Activated gamma-delta T cell (primary cell): ENCODE data around the gene AMMECR1L.
A peak's percentile ranks its signal among the peaks of the same experiment; 100 is the strongest.
"Not testable (repeated sequence)": the region's sequence is repeated elsewhere in the genome, so short reads cannot be mapped to it uniquely, and the experiment has no call there.

Experiments used
- DNase-seq: peaks from one replicate; lab custom pipeline; 2025; lab: John Stamatoyannopoulos, UW
- total RNA-seq, 2 donors: gene quantifications; one replicate each; lab custom pipeline; 2026; lab: John Stamatoyannopoulos, UW

AMMECR1L gene
- total RNA-seq, result 57.5 to 64.6 reads per million in 2 donors

DNA sequence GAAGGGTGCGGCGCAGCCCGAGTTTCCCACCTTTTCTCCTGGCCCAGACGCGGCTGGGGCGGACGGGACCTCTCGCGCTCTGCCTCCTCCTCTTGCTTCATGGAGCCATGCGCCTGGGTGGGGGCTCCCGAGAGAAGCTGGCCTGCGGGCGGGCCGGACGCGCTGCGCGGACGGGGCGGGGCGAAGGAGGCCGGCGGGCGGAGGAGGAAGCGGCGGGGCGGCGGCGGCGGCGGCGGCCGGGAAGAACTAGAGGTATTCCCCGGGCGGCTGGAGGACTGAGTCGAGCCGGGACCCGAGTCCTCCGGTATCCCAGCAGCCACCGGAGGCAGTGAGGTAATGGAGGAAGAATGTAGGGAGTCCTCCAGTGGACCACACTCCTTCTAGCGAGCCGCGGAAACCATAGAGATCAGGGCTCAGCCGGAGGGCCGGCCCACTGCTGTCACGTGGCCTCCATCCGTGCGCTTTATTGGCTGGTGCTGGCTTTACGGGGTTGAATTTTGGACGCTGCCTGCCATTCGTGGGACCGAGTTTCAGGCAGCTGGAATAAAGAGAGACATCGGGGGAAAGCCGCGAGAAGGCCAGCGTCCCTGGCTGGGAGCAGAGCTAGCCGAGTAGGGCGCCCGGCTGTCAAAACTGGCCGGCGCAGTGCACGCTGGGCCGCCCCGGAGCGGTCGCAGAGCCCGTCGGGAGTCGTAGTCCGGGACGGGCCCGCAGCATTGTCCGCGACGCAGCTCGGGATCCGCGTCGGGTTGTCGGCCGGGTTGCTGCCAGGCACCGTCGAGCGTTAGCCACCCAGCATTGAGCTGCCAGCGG lies at the start of gene AMMECR1L:
AMMECR1L (minus strand) TSS at position 177 of the 813 bp plus-strand sequence. CDS start 11,722 bp downstream, outside the sequence.
- peak; percentile 64 for DNase-seq

DNA sequence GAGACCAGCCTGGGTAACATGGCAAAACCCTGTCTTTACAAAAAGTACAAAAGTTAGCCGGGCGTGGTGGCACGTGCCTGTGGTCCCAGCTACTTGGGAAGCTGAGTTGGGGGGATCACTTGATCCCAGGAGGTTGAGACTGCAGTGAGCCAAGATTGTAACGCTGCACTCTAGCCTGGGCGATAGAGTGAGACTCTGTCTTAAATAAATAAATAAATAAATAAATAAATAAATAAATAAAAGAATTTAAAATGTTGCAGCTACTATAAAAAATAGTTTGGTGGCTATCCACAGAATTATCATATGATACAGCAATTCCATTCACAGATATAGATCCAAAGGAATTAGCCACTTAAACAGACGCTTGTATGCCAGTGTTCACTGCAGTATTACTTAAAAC lies 49.6 kb upstream of the AMMECR1L start:
- DNase-seq, result no peak

DNA sequence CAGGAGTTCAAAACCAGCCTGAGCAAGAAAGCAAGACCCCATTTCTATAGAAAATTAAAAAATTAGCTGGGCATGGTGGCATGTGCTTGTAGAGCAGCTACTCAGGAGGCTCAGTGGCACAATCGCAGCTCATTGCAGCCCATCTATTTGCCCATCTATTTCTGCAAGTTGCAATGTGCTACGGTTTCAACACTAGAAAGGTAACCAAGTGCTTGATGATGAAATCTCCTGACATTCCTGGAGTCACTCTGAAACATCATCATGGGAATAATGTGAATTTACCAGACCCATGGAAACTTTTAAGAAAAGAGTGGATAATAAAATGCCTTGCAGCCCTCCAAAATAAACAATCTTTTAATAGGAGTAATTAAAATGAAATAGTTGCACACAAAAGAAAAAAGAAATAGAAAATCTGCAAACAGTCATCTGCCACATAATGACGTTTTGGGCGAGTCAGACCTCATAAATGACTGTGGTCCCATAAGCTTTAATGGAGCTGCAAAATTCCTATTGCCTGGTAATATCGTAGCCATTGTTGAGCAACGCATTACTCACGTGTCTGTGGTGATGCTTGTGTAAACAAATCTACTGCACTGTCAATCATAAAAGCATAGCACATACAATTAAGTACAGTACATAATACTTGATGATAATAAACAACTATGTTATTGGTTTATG lies 46.6 kb upstream of the AMMECR1L start:
- no peak for DNase-seq

DNA sequence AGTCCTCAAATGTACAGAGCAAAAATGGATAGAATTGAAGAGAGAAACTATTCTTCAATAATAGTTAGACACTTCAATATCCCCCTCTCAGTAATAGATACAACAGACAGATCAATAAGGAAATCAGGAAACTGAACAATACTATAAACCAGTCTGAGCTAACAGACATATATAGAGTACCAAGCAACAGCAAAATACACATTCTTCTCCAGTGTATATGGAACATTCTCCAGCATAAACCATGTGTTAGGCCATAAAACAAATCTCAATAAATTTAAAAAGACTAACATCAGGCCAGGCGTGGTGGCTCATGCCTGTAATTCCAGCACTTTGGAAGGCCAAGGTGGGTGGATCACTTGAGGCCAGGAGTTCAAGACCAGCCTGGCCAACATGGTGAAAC lies 43.7 kb upstream of the AMMECR1L start:
- no peak for DNase-seq

DNA sequence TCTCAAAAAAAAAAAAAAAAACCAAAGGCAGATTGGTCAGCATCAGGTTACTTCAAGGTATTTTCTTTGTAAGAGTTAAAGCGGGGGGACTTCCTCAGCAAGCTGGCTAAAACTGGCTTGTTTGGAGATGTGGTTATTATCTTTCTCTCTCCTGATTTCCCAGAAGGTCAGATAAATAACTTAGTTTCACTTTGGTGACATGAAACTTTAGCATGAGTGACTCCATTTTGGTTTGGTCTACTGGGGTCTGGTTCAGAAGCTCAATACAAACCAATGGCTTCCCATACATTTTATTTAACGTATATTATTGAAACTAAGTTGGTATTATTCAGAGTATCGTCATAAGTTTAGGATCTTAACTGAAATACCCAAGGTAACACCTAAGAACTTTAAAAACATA lies 41.6 kb upstream of the AMMECR1L start:
- no peak for DNase-seq

DNA sequence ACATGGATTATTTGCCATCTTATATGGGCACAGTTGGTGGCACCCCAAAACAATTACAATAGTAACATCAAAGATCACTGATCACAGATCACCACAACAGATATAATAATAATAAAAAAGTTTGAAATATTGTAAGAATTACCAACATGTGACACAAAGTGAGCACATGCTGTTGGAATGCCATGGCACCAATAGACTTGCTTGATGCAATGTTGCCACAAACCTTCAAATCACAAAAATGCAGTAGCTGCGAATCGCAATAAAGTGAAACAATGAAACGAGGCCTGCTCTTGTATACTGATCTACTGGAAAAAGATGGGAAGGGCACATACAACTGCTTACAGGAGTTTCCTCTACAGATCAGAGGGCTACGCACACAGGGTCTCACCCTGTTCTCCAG lies 32.2 kb upstream of the AMMECR1L start:
- no peak for DNase-seq

DNA sequence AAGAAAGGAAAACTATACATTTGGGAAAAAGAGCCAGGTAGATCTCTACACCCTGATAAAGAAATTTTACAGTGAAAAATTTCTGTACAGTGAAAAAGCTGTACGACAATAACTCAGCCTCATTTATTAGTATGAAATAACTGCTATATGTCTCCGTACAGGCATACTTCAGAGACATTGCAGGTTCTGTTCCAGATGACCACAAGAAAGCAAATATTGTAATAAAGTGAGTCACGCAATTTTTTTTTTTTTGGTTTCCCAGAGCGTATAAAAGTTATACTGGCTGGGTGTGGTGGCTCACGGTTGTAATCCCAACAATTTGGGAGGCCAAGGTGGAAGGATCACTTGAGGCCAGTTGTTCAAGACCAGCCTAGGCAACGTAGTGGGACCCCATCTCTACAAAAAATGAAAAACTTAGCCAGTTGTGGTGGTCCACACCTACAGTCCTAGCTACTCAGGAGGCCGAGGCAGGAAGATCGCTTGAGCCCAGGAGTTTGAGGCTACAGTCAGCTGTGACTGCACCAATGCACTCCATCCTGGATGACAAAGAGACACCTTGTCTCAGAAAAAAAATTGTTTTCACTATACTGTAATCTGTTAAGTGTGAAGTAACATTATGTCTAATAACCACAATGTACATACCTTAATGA lies 28.2 kb upstream of the AMMECR1L start:
- no peak for DNase-seq

DNA sequence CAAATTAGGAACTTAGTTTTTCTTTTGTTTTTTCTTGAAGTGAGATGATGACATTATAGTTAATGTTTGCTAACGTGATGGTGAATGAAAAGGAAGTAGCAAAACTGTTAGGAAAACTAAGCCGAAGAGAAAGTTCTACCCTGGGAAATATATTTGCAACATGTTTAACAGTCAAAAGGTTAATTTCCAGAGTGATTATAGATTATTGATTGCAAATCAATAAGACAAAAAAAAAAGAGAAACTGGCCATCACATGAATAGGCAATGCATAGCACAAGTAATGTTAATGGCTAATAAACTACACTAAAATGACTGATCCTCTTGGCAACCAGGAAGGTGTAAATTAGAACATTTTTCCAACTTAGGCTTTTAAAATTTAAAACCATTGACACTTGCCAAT lies 26.0 kb upstream of the AMMECR1L start:
- no peak for DNase-seq

DNA sequence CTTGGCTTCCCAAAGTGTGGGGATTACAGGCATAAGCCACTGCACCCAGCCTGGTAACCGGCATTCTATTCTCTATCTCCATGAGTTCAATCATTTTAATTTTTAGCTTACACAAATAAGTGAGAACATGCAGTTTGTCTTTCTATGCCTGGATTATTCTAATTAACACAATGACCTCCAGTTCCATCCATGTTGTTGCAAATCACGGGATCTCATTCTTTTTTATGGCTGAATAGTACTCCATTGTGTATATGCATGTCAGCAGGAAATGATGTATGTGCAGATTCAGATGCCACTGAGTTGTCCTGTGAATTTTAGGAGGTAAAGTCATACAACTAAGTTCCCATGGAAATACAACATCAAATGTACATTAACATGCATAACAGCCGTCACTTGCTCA lies 24.7 kb upstream of the AMMECR1L start:
- DNase-seq, result no peak

DNA sequence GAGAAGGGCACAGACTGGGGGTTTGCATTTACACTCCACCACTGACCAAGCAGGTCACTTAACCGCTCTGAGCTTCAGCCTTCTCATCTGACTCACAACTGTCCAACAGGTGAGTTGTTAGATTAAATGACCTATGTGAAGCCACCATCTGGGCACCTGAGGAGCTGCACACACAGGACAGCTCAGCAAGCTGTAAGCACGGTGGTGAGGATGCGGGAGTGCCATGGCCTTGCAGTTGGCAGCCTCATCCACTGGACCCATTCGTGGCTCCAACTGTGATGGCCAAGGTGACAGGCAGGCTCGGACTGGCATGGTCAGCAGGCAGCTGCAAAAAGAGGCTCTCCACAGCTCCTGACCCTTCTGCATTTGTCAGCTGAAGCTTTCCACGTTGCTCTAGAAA lies 23.3 kb upstream of the AMMECR1L start:
- DNase-seq, result no peak

DNA sequence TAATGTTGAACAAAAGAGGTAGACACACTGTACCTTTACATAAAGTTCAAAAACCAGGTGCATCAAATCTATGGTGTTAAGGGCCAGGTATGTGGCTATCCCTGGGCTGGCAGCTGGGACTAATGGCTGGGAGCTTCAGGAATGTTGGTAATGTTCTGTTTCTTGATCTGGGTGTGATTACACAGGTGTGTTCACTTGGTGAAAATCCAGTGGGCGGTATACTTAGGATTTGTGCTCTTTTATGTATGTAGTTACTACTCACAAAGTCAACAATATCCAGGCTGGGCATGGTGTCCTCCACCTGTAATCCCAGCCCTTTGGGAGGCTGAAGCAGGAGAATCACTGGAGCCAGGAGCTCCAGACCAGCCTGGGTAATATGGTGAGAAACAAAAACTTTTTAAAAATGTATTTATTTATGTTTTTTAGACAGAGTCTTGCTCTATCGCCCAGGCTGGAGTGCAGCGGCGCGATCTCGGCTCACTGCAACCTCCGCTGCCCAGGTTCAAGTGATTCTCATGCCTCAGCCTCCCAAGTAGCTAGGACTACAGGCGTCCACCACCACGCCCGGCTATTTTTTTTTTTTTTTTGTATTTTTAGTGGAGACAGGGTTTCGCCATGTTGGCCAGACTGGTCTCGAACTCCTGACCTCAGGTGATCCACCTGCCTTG lies 22.1 kb upstream of the AMMECR1L start:
- not testable (repeated sequence) for DNase-seq

DNA sequence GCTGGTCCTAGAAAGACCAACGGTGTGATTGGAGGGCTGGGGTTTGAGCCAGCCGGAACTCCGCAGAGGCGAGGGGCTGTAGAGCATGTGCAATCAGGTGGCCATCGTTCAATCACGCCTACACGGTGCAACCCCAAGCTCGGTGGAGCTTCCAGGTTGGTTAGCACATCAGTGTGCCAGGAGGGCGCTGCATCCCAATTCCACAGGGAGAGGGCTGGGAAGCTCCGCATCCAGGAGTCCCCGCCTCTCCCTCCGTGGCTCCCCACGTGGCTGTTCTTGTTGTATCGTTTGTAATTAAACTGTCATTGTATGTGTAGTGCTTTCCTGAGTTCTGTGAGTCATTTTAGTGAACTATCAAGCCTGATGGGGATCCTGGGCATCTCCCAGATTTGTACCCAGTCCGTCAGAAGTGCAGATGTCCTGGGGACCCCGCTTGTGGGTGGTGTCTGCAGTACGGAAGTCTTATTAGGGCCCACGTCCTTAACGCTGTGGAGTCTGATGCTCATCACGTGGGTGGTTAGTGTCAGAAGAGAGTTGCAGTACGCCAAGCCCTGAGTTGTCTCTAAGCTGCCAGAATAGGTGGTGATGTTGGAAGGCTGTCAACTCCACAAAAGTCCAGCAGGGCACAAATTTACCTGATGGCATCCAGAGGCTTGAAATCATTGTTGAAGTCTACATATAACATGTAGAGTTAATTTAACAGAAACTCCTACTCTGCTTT lies 20.6 kb upstream of the AMMECR1L start:
- DNase-seq, result no peak

DNA sequence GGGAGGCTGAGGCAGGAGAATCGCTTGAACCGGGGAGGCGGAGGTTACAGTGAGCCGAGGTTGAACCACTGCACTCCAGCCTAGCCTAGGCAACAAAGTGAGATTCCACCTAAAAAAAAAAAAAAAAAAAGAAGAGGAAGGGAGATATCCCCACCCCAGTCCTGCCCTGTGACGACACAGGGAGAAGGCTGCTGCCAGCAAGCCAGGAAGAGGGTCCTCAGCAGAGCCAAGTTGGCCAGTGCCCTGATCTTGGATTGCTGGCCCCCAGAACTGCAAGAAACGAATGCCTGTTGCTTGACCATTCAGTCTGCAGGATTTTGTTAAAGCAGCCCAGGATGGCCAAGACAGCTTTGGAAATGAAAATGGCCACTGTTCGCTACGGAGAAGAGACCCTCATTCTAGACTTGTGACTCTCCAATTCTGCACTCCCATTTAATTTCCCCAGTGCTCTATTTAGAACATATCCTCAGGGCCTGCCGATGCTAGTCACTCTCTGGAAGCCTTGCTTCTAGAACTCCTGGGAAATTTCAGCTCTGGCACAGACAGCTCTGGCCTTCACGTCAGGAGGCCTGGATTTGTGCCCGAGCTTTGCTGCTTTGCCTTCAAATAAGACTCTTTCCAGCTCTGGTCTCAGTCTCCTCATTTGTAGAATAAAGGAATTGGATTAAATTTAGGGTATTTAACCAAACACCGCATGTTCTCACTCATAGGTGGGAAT lies 15.7 kb upstream of the AMMECR1L start:
- no peak for DNase-seq

DNA sequence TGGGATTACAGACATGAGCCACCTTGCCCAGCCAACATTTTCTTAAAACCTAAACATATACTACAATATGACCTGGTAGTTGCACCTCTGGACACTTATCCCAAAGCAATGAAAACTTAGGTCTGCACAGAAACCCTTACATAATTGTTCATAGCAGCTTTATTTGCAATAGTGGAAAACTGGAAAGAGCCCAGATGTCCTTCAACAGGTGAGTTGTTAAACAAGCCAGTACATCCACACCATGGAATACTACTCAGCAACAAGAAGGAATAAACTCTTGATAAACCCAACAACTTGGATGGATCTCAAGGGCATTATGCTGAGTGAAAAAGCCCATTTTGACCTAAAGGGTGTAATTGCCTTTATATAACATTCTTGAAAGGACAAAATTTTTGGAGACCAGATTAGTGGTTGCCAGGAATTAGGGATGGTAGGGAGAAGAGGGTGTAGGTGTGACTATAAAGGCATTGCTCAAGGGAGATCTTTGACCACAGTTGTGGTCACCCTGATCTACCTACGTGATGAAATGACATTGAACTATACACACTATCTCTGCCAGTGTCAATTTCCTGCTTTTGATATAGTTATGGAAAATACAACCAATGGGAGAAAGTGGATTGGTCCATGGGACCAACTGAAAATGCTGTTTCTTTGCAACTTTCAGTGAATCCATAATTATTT lies 11.9 kb upstream of the AMMECR1L start:
- no peak for DNase-seq

DNA sequence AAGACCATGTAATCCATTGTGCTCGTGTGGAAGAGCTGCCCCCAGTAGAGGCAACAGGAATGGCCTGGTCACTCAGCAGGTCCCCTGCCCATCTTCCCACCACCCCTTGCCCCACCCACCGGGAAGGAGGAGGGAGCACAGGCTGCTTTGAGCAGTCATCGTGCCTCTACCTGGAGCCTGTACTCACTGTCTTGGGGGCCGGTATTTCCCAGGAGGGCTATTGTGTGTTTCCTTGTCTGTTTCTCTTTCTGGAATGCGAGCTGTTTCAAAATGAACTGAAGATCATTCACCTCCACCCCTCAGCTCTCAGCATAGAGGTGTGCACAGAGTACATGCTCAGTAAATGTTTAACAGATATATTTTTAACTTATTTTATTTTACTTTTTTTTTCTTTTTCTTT lies 7.7 kb upstream of the AMMECR1L start:
- no peak for DNase-seq

DNA sequence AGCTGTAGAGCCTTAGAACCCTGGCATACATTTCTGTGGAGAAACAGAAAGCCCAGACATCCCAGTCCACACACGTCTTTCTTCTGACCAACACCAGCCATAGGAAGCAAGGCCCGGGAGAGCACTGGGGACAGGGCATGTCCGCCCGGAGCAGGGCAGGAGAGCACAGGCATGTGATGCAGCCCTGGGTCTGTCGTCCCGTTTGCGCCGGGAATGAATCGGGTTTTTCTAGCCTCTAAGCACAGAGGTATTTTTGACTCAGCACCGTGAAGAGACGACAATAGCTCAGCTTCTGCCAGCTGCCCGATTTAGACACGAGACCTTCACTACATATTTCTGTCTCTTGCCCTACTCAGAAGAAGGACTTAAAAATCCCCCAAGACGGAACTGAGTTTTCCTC lies 7.3 kb upstream of the AMMECR1L start:
- DNase-seq, result no peak

DNA sequence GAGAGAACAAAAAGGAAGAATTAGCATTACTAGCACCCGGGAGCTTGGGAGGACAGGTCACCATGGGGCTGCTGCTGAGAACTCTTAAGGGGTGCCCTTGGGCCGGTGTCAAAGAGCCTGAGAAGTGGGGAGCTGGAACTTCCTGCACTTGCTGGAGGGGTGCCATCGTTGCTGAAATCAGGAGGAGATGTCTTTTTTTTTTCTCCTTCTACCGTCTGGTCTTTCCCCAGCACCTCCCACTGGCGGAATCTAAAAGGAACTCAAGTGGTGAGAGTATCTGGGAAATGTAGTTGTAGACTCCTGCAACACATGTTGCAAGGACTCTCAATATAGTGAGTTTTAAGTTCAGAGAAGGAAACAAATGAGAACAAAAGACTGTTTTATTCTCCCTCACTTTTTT lies 6.1 kb upstream of the AMMECR1L start:
- DNase-seq, result no peak

DNA sequence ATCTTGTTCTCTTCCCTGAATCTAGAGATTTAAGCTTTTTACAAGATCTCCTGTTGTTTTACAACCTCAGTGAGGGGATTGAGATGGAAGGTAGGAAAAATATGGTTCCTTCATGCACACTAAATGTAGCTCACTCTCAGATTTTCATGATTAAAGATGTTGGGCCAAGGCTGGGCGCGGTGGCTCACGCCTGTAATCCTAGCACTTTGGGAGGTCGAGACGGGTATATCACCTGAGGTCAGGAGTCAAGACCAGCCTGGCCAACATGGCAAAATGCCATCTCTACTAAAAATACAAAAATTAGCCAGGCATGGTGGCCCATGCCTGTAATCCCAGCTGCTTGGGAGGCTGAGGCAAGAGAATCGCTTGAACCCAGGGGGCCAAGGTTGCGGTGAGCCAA lies 5.0 kb upstream of the AMMECR1L start:
- DNase-seq, result not testable (repeated sequence)

DNA sequence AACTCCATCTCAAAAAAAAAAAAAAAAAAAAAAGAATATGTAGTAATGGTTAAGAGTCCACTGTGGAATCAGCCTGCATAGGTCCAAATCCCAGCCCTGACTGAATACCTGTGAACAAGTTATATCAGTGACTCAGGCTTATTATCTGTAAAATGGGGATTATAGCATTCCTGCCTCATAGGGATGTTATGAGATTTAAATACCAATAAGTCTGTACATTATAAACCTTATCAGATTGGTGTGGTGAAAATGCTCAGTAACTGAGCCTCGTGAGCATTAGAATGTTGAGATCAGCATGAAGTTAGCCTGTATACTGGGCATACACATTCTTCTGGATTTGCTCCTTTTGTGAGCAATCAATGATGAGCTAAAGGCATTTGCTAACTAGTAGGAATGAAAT lies 3.0 kb upstream of the AMMECR1L start:
- DNase-seq, result no peak

DNA sequence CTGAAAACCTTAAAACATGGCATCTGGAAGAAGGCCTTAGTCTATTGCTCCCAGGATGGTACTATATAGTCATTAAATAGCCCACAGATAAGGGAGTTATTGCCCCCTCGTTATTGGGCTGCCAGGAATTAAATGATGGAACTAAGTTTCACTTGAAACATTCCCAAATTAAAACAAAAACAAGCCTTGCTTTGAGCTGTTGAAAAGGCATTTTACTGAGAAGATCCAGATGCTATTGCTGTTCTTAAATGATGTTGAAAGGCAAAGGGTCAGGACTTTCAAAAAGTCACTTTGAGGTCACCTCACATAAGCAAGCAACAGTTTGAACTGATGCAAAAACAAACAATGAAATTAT lies 2.0 kb upstream of the AMMECR1L start:
- no peak for DNase-seq
